ENCODE measurements around the gene BABAM2.

DNA sequence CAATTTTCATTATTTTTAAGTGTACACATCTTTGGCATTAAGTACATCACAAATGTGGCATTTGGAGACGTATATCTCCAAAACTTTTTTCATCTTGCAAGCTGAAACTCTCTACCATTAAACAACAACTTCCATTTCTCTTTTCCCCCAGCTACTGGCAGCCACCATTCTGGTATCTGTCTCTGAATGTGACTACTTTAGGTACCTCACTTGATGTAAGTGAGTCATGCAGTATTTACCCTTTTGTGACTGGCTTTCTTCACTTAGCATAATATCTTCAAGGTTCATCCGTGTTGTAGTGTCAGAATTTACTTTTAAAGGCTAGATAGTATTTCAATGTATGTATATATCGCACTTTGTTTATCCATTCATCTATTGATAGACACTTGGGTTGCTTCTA is 17.0 kb downstream of the BABAM2 start:
- TF ChIP-seq POLR2A (IDR thresholded peaks at IDR 0.05) (no peak), CTCF (IDR thresholded peaks at IDR 0.05) (no peak), EP300 (IDR thresholded peaks at IDR 0.05) (no peak)
